Kidney capillary endothelial cell (primary cell): ENCODE measurements around the gene SMPD2.
A peak's percentile ranks its signal among the peaks of the same experiment; 100 is the strongest.

Experiments used
- DNase-seq: peaks from one replicate; pipeline ENCODE4 v3.0.0-alpha.2; 2018; ENCODE audit warnings: low spot score

Gene SMPD2

DNA sequence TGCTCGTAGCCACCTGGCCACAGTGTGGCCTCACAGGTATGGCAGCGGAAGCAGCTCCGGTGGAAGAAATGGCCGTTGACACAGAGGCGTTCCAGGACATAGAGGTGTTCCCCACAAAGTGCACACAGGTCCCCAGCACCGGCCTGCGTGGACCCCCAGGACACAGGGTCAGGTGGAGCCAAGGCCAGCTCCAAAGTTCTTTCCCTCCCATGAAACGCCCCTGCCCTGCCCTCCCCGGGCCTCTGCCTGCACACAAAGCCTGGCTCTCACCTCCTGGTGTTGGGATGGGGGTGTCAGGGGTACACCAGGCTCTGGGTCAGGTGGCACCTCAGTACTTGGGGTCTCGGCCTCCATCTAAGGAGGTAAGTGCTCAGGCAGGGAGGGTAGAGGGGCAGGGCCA lies 6.6 kb downstream of the SMPD2 start:
- DNase-seq: no peak

DNA sequence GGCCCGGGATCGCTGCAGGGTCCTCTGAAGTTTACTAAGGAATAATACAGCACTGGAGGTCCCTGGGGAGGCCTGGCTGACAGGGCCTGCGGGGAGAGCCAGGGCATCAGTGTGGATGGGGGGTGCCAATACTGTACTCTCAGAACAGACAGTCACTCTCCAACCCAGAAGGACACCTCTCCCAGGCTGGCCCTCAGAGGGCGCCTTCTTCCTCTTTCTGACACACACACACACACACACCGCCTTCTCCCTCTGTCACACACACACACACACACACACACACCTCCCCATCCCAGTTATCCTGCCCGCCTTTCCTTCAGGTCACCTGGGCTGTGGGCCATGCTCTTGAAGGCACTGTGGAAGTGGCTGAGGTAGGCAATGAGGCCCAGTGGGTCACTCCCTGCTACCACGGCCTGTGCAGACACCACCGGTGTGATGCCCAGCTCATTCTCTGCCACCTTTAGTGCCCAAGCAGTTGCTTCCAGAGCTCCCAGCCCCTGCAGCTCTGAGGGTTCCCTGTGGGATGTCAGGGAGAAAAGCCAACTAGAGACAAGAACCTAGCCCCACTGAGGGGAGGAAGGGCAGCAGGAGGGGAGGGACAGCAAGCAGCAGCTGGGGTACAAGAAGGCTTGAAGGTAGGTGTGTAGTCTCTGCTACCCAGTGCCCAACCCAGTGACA lies 7.5 kb downstream of the SMPD2 start:
- DNase-seq: no peak

DNA sequence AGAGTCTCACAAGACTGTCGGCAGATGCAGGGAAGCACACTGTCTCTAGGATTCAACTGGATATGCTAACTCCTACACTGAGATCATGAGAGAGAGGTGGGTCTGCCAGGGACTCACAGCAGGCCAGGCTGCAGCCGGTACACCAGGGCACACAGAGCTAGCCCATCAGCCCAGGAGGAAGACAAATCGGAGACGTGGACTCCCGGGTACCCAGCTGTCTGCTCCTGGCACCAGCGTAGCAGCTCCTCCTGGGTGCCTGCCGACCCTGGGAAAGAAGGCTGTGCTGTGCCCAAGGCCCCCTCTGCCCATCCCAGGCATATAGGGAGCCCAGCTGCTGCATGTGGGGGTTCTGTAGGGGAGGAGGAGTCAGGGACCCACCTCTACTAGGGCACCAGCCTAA lies 8.1 kb downstream of the SMPD2 start:
- DNase-seq: no peak

DNA sequence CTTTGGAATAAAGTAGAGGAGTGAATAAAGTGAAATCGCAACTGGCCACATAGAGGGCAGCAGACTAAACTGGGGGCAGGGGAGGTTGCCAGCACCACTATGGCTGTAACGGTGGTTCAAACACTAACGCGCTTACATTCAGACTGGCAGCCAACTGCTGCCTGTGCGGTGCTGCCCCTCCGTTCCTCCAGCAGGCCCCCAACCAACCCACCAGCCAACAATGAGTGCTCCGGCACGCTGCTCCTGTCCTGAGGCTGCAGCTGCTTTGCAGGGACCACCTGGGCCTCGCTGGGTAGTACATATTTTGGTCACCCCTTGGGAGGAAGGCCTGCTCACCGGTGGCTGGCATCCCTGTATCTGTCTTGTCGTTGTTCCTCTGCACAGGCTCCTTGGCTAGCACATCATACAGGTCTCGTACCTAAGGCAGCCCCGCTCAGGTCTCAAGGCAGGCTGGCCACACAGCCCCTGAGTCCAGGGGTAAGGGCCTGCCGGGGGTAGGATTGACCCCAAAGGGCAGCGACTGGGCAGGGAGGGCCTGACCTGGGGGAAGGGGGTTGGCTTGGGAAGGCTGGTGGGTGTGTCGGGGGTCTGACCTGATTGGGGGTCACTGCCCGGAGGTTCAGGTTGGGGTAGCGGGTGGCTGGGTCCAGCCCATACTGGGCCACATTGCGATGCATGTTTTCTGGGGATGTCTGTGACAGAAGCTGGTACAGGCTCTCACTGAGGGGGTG lies 8.7 kb downstream of the SMPD2 start:
- DNase-seq: no peak

DNA sequence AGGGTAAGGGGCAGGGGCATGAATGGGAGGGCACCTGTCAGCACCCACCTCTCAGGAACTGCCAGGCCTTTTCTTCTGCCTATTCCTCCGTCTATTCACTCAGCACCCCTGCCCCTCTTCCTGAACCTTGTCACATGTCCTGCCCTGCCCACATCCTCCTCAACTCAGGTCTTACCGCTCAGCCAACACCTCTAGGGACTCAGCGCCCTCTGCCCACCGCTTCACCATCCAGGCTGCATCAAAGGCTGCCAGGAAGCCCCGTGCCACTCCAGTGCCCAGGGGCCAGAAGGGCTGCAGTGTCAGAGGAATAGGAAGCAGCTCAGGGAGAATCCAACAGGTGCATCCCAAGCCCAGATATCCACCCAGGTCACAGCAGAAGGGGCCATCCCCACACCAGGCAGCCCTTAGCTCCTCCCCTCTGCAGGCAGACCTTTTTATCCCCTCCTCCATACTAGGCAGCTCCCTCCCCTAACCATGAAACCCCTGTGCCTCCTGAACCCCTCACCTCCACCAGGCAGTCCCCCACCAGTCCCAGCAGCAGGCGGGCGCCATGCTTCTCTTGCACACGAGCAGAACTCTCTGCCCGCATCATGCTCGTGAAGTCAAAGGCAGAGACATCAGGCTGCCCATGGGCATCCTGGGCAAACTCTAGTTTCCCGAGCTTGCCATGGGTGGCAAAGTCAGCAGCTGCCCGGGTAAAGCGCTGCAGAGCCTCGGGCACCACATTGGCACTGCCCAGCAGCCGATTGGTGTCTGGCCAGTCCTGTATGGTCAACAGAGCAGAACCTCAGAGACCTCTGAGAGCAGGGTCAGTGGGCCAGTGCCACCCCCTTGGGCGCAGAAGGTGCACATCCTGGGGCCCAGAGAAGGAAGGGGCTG lies 9.5 kb downstream of the SMPD2 start:
- no peak for DNase-seq

DNA sequence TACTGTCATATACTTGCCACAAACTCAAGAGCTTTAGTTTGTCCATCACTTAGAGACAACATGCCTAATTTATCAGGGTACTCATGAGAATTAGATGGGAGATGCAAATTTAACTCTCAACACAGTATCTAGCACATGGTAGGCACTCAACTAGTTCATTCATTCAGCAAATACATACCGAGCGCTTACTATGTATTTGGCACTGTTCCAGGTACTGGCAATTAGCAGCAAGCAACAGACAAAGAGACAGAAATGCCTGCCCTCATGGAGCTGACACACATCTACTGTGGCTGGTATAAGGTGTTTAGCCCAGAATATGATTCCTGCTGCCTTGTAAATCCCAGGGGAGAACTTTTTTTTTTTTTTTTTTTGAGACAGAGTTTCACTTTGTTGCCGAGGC lies 10.3 kb downstream of the SMPD2 start:
- no peak for DNase-seq

DNA sequence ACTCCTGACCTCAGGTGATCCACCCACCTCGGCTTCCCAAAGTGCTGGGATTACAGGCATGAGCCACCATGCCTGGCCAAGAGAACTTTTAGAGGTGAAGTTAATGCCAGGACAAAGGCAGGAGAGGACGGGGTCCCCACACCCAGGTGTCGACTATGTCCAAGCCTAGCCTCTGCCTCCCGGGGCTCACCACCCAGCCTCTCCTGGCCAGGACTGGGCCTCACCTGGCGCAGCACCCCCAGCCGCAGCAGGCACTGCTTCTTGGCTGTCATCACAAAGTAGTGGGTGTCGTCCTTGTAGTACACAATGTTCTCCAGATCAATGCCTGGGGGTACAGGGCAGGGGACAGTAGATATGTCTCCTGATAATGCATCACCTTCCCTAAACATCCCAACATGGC lies 10.9 kb downstream of the SMPD2 start:
- DNase-seq: no peak

DNA sequence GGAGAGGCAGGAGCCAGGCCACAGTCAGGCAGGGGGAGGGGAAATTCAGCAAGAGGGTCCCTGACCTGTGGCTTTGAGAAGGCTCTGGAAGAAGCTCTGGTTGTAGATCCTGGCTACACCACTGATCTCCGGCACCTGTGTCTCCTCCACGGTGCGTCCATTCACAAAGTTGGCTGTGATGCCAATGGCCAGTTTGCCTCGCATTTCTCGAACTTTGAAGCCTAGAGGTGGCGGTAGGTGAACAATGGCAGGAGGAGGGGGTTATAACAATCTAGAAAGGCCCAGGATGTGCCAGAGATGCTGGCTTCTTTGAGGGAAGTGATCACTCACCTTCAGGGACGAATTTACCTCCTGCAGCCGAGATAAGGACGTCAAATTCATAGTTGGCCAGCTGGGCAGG lies 11.7 kb downstream of the SMPD2 start:
- no peak for DNase-seq

DNA sequence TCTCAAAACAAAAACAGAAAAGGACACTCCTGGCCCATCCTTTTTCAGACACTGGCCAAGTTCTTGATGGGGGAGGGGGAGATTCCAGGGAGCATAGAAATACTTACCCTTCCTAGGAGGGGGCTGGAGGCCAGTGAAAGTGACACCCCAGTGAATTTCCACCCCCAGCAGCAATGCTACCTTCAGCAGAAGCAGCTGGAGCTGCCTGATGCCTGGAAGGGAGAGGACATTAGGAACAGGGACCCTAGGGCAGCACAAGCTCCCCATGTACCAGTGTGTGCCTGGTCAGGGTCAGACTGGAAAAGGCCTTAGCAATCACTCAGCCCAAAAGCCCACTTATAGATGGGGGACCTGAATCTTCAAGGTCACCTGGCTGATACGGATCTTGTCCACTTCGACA lies 12.6 kb downstream of the SMPD2 start:
- DNase-seq: no peak

DNA sequence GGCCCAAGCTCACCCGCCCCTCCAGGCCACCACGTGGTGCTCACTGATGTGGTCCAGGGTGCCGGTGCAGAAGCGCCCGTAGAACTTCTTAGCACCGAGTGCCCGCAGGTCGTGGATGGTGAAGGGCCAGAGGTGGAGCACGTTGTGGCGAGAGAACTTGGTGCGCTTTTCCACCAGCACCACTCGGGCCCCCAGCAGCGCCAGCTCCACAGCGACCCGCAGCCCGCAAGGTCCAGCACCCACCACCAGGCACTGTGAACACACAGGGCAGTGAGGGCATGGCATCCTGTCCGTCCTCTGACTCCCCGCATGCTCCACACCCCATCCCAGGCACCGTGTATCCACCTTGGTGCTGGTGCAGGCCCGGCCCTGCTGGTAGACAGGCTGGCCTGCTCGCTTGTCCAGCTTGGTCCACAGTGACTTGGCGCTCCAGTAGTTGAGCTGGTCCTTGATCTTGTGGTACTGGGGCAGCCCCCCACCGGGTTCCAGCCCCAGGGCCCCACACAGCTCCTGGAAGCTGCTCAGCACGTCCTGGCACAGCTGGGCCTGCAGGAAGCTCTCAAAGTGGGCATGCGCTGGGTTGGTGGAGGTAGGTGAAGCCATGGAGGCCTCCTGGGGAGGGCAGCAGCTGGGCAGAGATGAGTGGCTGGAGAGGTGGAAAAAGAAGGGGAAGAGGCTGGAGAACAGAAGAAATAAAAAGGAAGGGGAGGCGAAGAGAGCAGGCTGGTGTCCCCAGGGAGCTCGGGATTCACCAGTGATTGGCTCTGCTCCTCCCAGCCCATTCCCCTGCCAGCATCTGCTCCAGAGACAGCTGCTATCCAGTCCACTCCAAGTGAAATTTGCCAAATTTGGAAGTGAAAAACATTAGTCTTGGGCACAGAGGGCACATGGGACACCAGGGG lies 13.3 kb downstream of the SMPD2 start:
- DNase-seq: no peak

DNA sequence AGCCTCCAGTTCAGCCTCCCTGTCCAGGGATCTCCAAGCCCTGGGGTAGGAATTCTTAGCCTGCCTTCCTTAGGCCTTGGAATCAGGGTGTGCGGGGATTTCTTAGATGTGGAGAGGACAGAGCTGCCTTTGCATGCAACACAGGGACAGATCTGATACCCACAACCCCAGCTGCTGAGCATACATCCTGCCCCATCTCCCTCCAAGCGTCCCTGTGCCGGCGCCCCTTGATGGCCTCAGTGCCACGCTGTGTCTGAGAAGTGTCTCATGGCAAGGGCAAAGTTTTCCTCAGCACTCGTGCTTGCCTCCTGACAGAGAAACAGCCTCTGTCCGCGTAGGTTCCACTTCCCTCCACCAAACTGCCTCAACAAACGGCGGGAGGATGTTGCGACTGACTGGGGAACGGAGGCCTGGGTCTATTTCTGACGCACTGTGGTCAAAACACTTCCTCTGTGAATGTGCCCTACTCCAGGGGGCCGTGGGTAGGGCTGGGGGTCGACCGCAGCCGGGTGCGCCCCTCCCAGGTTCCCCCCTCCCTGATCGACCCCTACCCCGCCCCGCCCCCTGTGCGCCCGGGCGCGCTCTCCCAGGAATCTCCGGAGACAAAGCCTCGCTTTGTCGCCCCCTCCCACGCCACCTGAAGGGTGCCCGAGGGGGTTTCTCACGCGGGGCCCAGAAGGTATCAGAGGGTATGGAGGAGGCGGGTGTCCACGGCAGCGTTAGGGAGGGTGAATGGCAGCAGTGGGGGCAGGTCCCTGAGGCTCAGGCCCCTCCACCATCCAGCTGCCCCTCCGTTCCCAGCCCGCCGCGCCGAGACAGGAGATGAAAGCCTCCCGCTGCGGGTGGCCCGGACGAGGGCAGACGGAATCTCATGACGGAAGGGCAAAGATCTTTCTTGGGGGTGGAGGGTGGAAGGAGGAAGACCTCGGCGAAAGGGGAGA lies 14.2 kb downstream of the SMPD2 start:
- DNase-seq: peak; percentile 4

DNA sequence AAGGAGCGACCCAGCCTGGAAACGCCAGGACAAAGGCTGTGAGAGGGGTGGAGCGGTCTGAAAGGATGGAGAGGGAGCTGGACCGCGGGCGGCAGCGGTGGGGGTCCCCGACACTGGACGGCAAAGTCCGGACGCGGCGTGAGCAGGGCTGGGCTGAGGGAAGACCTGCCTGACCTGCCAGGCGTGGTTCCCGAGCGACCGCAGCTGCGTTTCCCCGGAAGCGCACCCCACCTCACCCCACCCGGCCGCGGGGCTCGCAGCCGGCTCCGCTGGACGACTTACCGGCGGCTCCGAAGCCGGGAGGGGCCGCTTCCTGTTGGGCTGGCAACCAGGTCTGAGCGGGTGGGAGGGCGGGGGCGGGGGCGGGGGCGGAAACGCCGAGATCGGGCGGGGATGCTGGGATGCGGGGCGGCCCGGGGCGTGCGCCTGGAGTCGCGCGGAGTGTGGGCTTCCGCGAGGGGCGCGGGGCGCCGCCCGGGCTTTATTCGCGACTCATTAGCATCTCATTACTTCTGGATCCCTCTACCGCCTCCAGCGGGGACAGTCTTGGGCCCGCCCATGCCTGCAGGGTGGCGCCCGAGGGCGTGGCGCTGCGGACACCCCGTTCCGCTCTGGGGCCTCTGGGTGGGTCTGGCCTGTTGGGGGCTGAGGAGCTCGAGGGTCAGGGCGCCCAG lies 15.1 kb downstream of the SMPD2 start, which contains the start of gene MICAL1:
MICAL1 (minus strand) TSS at position 336 of the 674 bp plus-strand sequence. CDS start 1,576 bp downstream, outside the sequence.
- peak; percentile 39 for DNase-seq

DNA sequence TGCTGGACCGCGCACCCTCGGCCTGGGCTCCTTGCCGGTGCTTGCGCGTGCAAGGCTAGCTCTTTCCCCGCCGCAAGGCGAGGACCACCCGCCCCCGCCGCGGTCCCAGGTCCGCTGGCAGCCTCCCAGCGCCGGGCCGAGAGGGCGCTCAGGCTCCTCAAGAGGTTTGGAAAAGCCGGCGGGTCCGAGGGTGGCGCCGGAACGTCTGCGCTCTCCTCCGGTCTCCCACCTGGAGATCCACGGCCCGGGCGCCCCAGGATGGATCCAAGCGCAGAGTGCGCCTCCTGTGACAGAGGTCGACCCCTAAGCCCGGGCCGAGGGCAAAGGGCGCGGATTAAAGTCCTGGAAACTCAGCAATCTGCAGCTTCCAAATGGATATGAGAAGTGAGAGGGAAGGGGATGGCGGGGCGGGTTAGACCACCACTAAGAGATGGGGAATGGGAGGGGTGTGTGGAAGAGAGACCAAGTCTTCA lies 15.6 kb downstream of the SMPD2 start:
- no peak for DNase-seq

DNA sequence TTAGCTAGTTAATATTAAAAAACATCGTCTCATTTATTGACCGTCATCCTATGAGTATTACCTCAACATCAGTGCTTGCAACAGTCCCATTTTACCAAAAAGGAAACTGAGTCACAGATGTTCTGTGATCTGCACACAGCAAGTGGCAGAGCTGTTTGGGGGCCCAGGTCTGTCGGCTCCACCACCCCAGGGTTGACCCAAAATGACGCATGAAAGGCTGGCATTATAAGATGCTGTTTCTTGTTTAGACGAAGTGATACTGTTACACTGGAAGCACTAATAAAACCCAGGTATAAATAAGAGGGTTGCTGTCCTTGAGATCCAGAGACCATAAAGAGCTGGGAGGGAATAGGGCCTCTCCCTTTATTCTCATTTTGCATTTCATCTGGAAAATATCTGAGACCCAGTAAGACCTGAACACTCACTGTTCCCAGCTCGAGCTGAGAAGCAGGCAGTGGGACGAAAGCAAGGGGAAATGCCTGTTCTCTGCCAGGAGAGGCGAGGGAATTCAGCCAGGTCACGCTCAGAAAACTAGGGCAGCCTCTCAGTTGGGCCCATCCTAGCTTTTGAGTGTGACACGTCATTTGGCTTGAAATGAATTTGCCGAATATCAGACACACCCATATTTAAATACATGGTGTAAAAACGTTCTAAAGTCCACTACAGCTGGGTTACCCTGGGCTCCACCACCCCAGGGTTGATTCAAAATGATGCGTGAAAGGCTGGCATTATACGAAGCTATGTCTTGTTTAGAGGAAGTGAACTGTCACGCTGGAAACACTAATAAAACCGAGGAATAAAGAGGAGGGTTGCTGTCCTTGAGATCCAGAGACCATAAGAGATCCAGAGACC lies 16.4 kb downstream of the SMPD2 start:
- DNase-seq: no peak

DNA sequence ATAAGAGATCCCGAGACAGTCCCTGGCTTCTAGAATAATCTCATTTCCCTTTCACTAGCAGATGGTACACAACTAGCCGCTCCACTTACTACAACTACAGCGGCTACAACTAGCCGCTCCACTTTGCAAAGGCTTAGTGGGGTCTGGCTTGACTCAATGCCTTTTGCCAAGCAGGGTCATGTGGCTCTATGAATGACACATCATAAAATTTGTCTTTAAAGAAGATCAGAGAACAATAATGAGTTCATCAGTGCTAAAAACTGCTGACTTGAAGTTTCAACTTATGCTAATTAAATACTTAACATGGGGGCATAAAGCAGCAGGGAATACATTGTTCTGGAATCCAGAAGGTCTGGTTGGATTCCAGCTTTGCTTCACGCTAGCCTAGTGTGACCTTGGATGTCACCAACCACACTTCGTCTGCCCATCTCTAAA lies 17.1 kb downstream of the SMPD2 start:
- no peak for DNase-seq

DNA sequence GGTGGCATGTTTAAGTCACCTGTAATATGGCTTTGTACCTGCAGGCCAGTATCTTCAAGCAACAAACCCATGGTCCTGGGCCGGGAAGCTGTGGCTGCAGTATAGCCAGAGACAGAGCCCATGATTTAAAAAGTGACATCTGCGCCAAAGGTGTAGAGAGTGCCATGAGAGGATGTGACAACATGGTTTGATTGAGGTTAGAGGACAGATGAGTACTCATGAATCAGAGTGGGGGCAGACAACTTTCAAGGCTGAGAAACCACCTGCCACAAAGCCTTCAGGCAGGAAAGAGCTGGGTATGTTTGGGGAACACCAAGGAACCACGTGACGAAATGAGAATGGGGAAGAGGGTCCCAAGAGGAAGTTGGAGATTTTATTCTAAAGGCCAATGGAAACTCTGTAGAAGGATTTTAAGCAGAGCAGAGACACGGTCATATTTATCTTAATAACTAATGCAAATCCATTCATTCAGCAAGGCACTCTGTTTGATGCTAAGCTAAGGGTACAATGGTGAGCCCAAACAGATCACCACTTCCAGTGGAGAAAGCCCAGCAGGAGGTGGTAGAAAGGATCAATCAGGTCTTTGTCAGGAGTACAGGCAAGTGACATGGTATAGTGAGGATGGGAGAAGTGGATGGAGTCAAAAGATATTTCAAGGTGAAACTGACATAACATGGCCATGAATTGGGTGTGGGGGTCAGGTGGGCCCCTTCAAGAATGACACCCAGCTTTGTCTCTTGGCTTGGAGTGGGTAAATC lies 18.4 kb downstream of the SMPD2 start:
- no peak for DNase-seq

DNA sequence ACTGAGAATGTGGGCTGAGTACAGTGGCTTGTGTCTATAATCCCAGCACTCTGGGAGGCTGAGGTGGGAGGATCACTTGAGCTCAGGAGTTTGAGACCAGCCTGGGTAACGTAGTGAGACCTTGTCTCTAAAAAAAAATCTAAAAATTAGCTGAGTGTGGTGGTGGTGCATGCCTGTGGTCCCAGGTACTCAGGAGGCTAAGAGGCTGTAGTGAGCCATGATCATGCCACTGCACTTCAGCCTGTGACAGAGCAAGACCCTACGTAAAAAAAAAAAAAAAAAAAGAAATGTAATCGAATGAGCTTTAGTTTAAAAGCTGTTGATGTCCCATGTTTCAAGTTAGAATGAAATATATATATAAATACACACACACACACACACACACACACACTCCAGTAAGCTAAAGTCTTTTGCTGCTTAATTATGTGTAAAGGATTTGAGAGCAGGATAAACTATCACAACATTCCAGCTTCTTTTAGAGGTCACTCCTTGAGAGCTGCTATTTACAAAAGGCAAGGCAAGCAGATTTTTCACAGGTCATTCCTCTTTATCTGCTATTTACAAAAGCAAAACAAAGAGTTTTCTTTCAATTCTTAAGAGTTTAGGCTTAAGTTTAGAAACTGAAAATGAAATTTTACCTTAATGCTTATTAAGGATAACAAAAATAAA lies 19.8 kb downstream of the SMPD2 start:
- DNase-seq: no peak
